K562 (cell line): Measurements from ENCODE around the gene AGO1. TPM values are rescaled to one million over a fixed set of nuclear protein-coding genes. Genes with fewer than 3 reads are reported as not detected.

Experiments used
- ATAC-seq: fragments of 200-7000 bp; cut with Tn5 transposase; 3 replicates; pipeline ENCODE4 v1.9.1; 2020; ENCODE audit warnings: moderate library complexity
- BruUV-seq: library from RNA; stranded (reverse); fragments of 400-500 nt; replicated peaks from 2 replicates; lab custom pipeline; 2021; lab: Mats Ljungman, UMichigan
- CTCF ChIA-PET: fragments of 300-600 bp; formaldehyde crosslinking; extraction: SDS; loops from one replicate; lab custom pipeline; 2021; ENCODE audit warnings: low intra/inter-chr PET ratio; lab: Yijun Ruan, JAX
- POLR2A ChIA-PET: fragments of 300-600, 350-650 bp; sonication (Branson Sonifier 250); formaldehyde crosslinking; extraction: SDS; loops from one replicate; lab custom pipeline; 2021; ENCODE audit warnings: antibody characterized with exemption, inconsistent platforms; lab: Yijun Ruan, JAX
- DNase-seq, 4 experiments: peaks; one replicate each; pipeline versions ENCODE4 v3.0.0 to v3.0.0-alpha.2; 2011 to 2018; ENCODE audit warnings: low spot score in 3 of 4, mixed read lengths in 3 of 4; ENCODE audit errors: extremely low read depth in 1 of 4
- FAIRE-seq: peaks from 2 replicates; lab custom pipeline; 2011; peaks lifted over from hg19 to GRCh38; lab: Jason Lieb, UNC
- H2AFZ ChIP-seq: 2 replicates; pipeline ENCODE4 v1.6.0; 2011; ENCODE audit warnings: low read depth, low read length, control low read depth, inconsistent platforms
- H3K27ac ChIP-seq: fragments of 200-600 bp; 3 replicates; pipeline ENCODE4 v1.8.0; 2011; ENCODE audit warnings: low read depth, mild to moderate bottlenecking, control low read depth, inconsistent platforms, low read length, moderate library complexity, mixed read lengths; ENCODE audit errors: extremely low read depth
- H3K27me3 ChIP-seq, 2 experiments: fragments of 300-600 bp in 1 of 2; 2 replicates in 1 of 2; 3 replicates in 1 of 2; pipeline versions ENCODE4 v1.6.0 to v1.8.0; 2011; ENCODE audit warnings: inconsistent platforms in 2 of 2, low read length in 2 of 2, mild to moderate bottlenecking in 1 of 2, mixed read lengths in 1 of 2, moderate library complexity in 1 of 2; ENCODE audit not compliant: control insufficient read depth in 2 of 2, insufficient read depth in 2 of 2
- H3K36me3 ChIP-seq: fragments of 300-600 bp; 3 replicates; pipeline ENCODE4 v1.8.0; 2011; ENCODE audit warnings: mild to moderate bottlenecking, low read length, inconsistent platforms; ENCODE audit not compliant: control insufficient read depth, insufficient read depth
- H3K4me1 ChIP-seq, 2 experiments: fragments of 200-600 bp in 1 of 2; replicated peaks in 1 of 2; 2 replicates in 1 of 2; 3 replicates in 1 of 2; pipeline versions ENCODE4 v1.5.1 to v1.8.0; 2011; ENCODE audit warnings: inconsistent platforms in 2 of 2, low read length in 2 of 2, mild to moderate bottlenecking in 1 of 2, mixed read lengths in 1 of 2, moderate library complexity in 1 of 2; ENCODE audit not compliant: control insufficient read depth in 2 of 2, insufficient read depth in 2 of 2
- H3K4me2 ChIP-seq: 2 replicates; pipeline ENCODE4 v1.6.1; 2011; ENCODE audit warnings: low read length, control low read depth, inconsistent platforms, mixed read lengths; ENCODE audit not compliant: insufficient read depth
- H3K4me3 ChIP-seq: fragments of 200-600 bp; sonication (generic), shearing (Covaris generic); 2 replicates; pipeline ENCODE4 v1.5.1; 2016; ENCODE audit warnings: control low read depth, inconsistent platforms
- H3K79me2 ChIP-seq: fragments of 200-600 bp; 3 replicates; pipeline ENCODE4 v1.8.0; 2011; ENCODE audit warnings: low read length, inconsistent platforms; ENCODE audit not compliant: control insufficient read depth, insufficient read depth
- H3K9ac ChIP-seq, 2 experiments: 2 replicates each; pipeline versions ENCODE4 v1.6.0 to v1.6.1; 2011; ENCODE audit warnings: low read depth in 2 of 2, low read length in 2 of 2, control low read depth in 1 of 2, inconsistent platforms in 1 of 2, mild to moderate bottlenecking in 1 of 2, mixed read lengths in 1 of 2; ENCODE audit not compliant: insufficient read depth in 1 of 2
- H3K9me1 ChIP-seq: one replicate; pipeline ENCODE4 v1.6.0; 2011; ENCODE audit warnings: inconsistent platforms, mild to moderate bottlenecking, low read length, moderate library complexity; ENCODE audit not compliant: control insufficient read depth, insufficient read depth
- H3K9me3 ChIP-seq: replicated peaks from 2 replicates; pipeline ENCODE4 v1.5.1; 2011; ENCODE audit warnings: low read depth, low read length, inconsistent platforms; ENCODE audit not compliant: control insufficient read depth, insufficient read depth
- H4K20me1 ChIP-seq: replicated peaks from 2 replicates; pipeline ENCODE4 v1.6.1; 2011; ENCODE audit warnings: low read length, inconsistent platforms, mixed read lengths; ENCODE audit not compliant: control insufficient read depth, insufficient read depth
- FOXJ3 ChIP-seq: sonication (generic); formaldehyde crosslinking; IDR thresholded peaks from 2 replicates; pipeline ENCODE4 v1.4.0; 2020; ENCODE audit warnings: mild to moderate bottlenecking, missing genetic modification reagents
- HDGF ChIP-seq: fragments of 450-650 bp; IDR thresholded peaks from 2 replicates; pipeline ENCODE4 v1.6.1; 2016
- HINFP ChIP-seq: fragments of 450-650 bp; conservative IDR thresholded peaks from 2 replicates; pipeline ENCODE4 v1.6.1; 2016; ENCODE audit warnings: missing genetic modification characterization, low read depth, mild to moderate bottlenecking, control low read depth, missing compliant biosample characterization
- HMBOX1 ChIP-seq: sonication (generic); IDR thresholded peaks from 2 replicates; pipeline ENCODE4 v1.6.1; 2016
- HNRNPK ChIP-seq: fragments of 200-400 bp; formaldehyde crosslinking; IDR thresholded peaks from one replicate; pipeline ENCODE4 v1.6.1; 2018; ENCODE audit warnings: mild to moderate bottlenecking, low read depth, low read length; ENCODE audit not compliant: poor library complexity, severe bottlenecking
- KAT2B ChIP-seq: IDR thresholded peaks from one replicate; pipeline ENCODE4 v1.6.1; 2012; ENCODE audit warnings: low read depth, mild to moderate bottlenecking, control low read depth, inconsistent platforms, low read length, moderate library complexity
- KDM1A ChIP-seq, 2 experiments: fragments of 450-650 bp; IDR thresholded peaks; 2 replicates each; pipeline ENCODE4 v1.6.1; 2016; ENCODE audit warnings: mild to moderate bottlenecking in 2 of 2
- NFIX ChIP-seq: fragments of 250-450 bp; sonication (Bioruptor Pico); IDR thresholded peaks from 2 replicates; pipeline ENCODE4 v1.4.0; 2020; ENCODE audit warnings: low read depth, mild to moderate bottlenecking, moderate library complexity
- SMAD4 ChIP-seq: fragments of 250-450 bp; sonication (Bioruptor Pico); conservative IDR thresholded peaks from 2 replicates; pipeline ENCODE4 v1.8.0; 2021; ENCODE audit warnings: inconsistent platforms, mild to moderate bottlenecking, moderate library complexity
- SNAPC5 ChIP-seq: fragments of 250-450 bp; sonication (Bioruptor Pico); IDR thresholded peaks from 2 replicates; pipeline ENCODE4 v1.8.0; 2021; ENCODE audit warnings: moderate library complexity, mild to moderate bottlenecking, inconsistent platforms
- SOX6 ChIP-seq: fragments of 450-650 bp; IDR thresholded peaks from 2 replicates; pipeline ENCODE4 v1.6.1; 2014; ENCODE audit warnings: mild to moderate bottlenecking
- SP1 ChIP-seq: sonication (generic); formaldehyde crosslinking; IDR thresholded peaks from 2 replicates; pipeline ENCODE4 v1.8.1; 2022; ENCODE audit warnings: mild to moderate bottlenecking, missing genetic modification reagents
- SPI1 ChIP-seq: IDR thresholded peaks from 2 replicates; pipeline ENCODE4 v1.6.1; 2011; ENCODE audit warnings: low read depth, low read length, control low read depth, borderline replicate concordance
- ZBTB7A ChIP-seq: IDR thresholded peaks from 2 replicates; pipeline ENCODE4 v1.6.1; 2011; ENCODE audit warnings: low read depth, mild to moderate bottlenecking, low read length, moderate library complexity, borderline replicate concordance; ENCODE audit not compliant: control insufficient read depth
- ZNF274 ChIP-seq: IDR thresholded peaks from 2 replicates; pipeline ENCODE4 v1.6.1; 2011; ENCODE audit warnings: low read depth, mild to moderate bottlenecking, low read length, moderate library complexity, borderline replicate concordance
- WGBS: fragments of 100-300 bp; shearing (Covaris generic); methylation state at CpG from one replicate; pipeline ENCODE4 v1.1.6; 2016; ENCODE audit warnings: low coverage, mixed read lengths; ENCODE audit not compliant: insufficient coverage; ENCODE audit errors: missing lambda C conversion rate; 5-methylcytosine and 5-hydroxymethylcytosine counted together
- in situ Hi-C: fragments of 300-500 bp; cut with MboI; formaldehyde crosslinking; loops from 4 replicates; pipeline ENCODE4 v1.15.0; 2018; ENCODE audit warnings: inconsistent platforms, mixed read lengths
- intact Hi-C: fragments of 100-400 bp; cut with micrococcal nuclease; formaldehyde crosslinking; loops from 2 replicates; pipeline ENCODE4 v1.14.2; 2022
- polyA plus RNA-seq, 8 experiments: library from polyadenylated mRNA; depleted of rRNA in 4 of 8; stranded (reverse) in 5 of 8; unstranded in 3 of 8; fragments of >200 nt; fragmentation: Nextera tagmentation in 2 of 8; fragmentation: Illumina TruSeq in 1 of 8; extraction: Ambion mirVana in 2 of 8; extraction: Trizol in 1 of 8; gene quantifications; 2 replicates each; pipeline versions ENCODE4 v1.2.1 to v1.2.3, GENCODE V29; 2011 to 2014; ENCODE audit warnings: inconsistent platforms in 1 of 8, missing spikeins in 1 of 8
- total RNA-seq, 7 experiments: library from RNA; depleted of rRNA in 6 of 7; stranded (reverse); fragments of >200 nt in 6 of 7; fragmentation: Illumina TruSeq in 2 of 7; extraction: Trizol in 2 of 7; gene quantifications; 2 replicates each; pipeline versions ENCODE4 v1.2.1 to v1.2.3, GENCODE V29; 2011 to 2021; ENCODE audit warnings: low replicate concordance in 1 of 7

AGO1 gene
- total and polyA plus RNA-seq, 9 of the 15 experiments (the other 6 are each of a cell fraction or from before 2014, with no cell fraction given): 7.3 to 64.2 (median 26.0) TPM

GRCh38 chr1:35885961-35886558, 3.1 kb downstream of the AGO1 start:
- Histone ChIP-seq H3K79me2 (peaks cover 78% of the 10 kb centered on the region), H3K4me1 (peaks cover 50 to 67% of the 10 kb centered on the region in 2 experiments), H3K4me3 (0 out of 2 replicates have a peak overlapping the region, but pooled peaks have one; percentile 3), H3K9ac (peak overlapping the region; percentile 27 to 52; a peak in 2 of 4 replicates), H3K27ac (peak overlapping the region; percentile 69), H3K4me2 (peak overlapping the region; percentile 73), H3K9me3 (no peaks in the 10 kb centered on the region), H4K20me1 (peaks cover 32% of the 10 kb centered on the region), H2AFZ (no peak overlapping the region), H3K36me3 (peaks cover 27% of the 10 kb centered on the region), H3K27me3 (no peaks in the 10 kb centered on the region), H3K9me1 (peaks cover 12% of the 10 kb centered on the region)
- peak; percentile 41; the same call in 1 of the 2 replicates for TF ChIP-seq SPI1
- TF ChIP-seq HNRNPK: no peak
- no peak for TF ChIP-seq ZNF274
- TF ChIP-seq HMBOX1: peak; percentile 67
- 0 out of 2 replicates have a peak, but pooled peaks have one; percentile 17 for TF ChIP-seq SMAD4 (CRISPR knock-in tag)
- TF ChIP-seq NFIX: 0 out of 2 replicates have a peak, but pooled peaks have one; percentile 11
- TF ChIP-seq HINFP: no peak
- TF ChIP-seq FOXJ3: no peak
- no peak for TF ChIP-seq SNAPC5 (CRISPR knock-in tag)
- peak; percentile 23; the same call in 1 of the 2 replicates for TF ChIP-seq SOX6
- TF ChIP-seq ZBTB7A: peak; percentile 30; the same call in 1 of the 2 replicates
- no peak for TF ChIP-seq KAT2B
- 0 out of 4 replicates have a peak, but pooled peaks of 1 of the 2 experiments have one; percentile 9 for TF ChIP-seq KDM1A (IDR thresholded peaks at IDR 0.05)
- TF ChIP-seq SP1 (CRISPR knock-in tag): 0 out of 2 replicates have a peak, but pooled peaks have one; percentile 19
- no peak for TF ChIP-seq HDGF
- 14% methylated on average over 4 of the region's 4 CpGs for WGBS
- no TSS peak for BruUV-seq
- CTCF ChIA-PET: no interaction called here
- FAIRE-seq (no peak), ATAC-seq (peak; percentile 45), DNase-seq (peak; percentile 64 to 82 (median 70))
- POLR2A ChIA-PET: interaction anchor here (0.5 to 3.7 kb wide), 6 partner anchors 11 to 137 kb away, joined by 3 to 19 read pairs (median 4); no protein-coding TSS in a partner anchor
- intact Hi-C loops (loop anchor here (10.0 kb wide), 1 partner anchor 439 kb away; the partner anchor contains the start of gene EVA1B), in situ Hi-C loops (no loop called here)
